H1 (cell line): ENCODE measurements around the gene LSM7. TPM values are rescaled to one million over a fixed set of nuclear protein-coding genes. Genes with fewer than 3 reads are reported as not detected.

Source experiments
- CTCF ChIA-PET: fragments of 300-600 bp; sonication (Branson Sonifier 250); formaldehyde crosslinking; loops from one replicate; lab custom pipeline; 2021; ENCODE audit not compliant: partially characterized antibody; lab: Charles Lee
- POLR2A ChIA-PET: fragments of 300-600 bp; sonication (Branson Sonifier 250); formaldehyde crosslinking; loops from one replicate; lab custom pipeline; 2021; ENCODE audit warnings: inconsistent platforms; ENCODE audit not compliant: partially characterized antibody; lab: Charles Lee
- DNase-seq, 2 experiments: peaks; one replicate each; pipeline versions ENCODE4 v3.0.0 to v3.0.0-alpha.2; 2010 to 2022; ENCODE audit warnings: low spot score in 2 of 2, low read depth in 1 of 2, mixed read lengths in 1 of 2
- FAIRE-seq: peaks from 2 replicates; lab custom pipeline; 2011; peaks lifted over from hg19 to GRCh38; lab: Jason Lieb, UNC
- H2AFZ ChIP-seq: 2 replicates; pipeline ENCODE4 v1.8.1; 2012; ENCODE audit warnings: low read length, inconsistent platforms
- H2AK5ac ChIP-seq: 2 replicates; pipeline ENCODE4 v1.6.1; 2013; ENCODE audit warnings: low read depth, low read length
- H2BK120ac ChIP-seq: replicated peaks from 2 replicates; pipeline ENCODE3; 2013; ENCODE audit warnings: low read depth, low read length, inconsistent platforms
- H2BK12ac ChIP-seq: 2 replicates; pipeline ENCODE4 v1.6.1; 2013; ENCODE audit warnings: low read depth, low read length
- H2BK15ac ChIP-seq: 2 replicates; pipeline ENCODE4 v1.6.1; 2013; ENCODE audit warnings: low read length
- H2BK20ac ChIP-seq: 2 replicates; pipeline ENCODE4 v1.6.1; 2013; ENCODE audit warnings: low read length
- H2BK5ac ChIP-seq: 2 replicates; pipeline ENCODE4 v1.6.1; 2013; ENCODE audit warnings: low read depth, low read length
- H3K14ac ChIP-seq: 2 replicates; pipeline ENCODE4 v1.6.1; 2013; ENCODE audit warnings: inconsistent platforms; ENCODE audit not compliant: insufficient read length
- H3K18ac ChIP-seq: 2 replicates; pipeline ENCODE4 v1.6.1; 2013; ENCODE audit warnings: low read length; ENCODE audit errors: extremely low read depth
- H3K23ac ChIP-seq: 2 replicates; pipeline ENCODE4 v1.6.1; 2013; ENCODE audit warnings: inconsistent platforms; ENCODE audit not compliant: insufficient read length
- H3K23me2 ChIP-seq: 2 replicates; pipeline ENCODE4 v1.6.1; 2013; ENCODE audit warnings: low read depth, low read length
- H3K27ac ChIP-seq: 2 replicates; pipeline ENCODE4 v1.6.1; 2011; ENCODE audit warnings: low read depth, low read length, inconsistent platforms
- H3K27me3 ChIP-seq, 4 experiments: replicated peaks in 1 of 4; 1 replicate in 1 of 4; 2 replicates in 3 of 4; pipeline versions ENCODE4 v1.6.1 to v1.8.1; 2011 to 2013; ENCODE audit warnings: low read length in 3 of 4, mild to moderate bottlenecking in 3 of 4, inconsistent platforms in 2 of 4, mixed read lengths in 2 of 4, moderate library complexity in 1 of 4; ENCODE audit not compliant: control insufficient read depth in 3 of 4, insufficient read depth in 3 of 4; ENCODE audit errors: extremely low read depth in 1 of 4
- H3K36me3 ChIP-seq, 4 experiments: 2 replicates each; pipeline versions ENCODE4 v1.6.1 to v1.8.1; 2011 to 2013; ENCODE audit warnings: mild to moderate bottlenecking in 4 of 4, low read length in 3 of 4, moderate library complexity in 2 of 4, control low read depth in 1 of 4, inconsistent platforms in 1 of 4; ENCODE audit not compliant: insufficient read depth in 4 of 4, control insufficient read depth in 2 of 4
- H3K4ac ChIP-seq: replicated peaks from 2 replicates; pipeline ENCODE3; 2013; ENCODE audit warnings: low read length, low read depth, mixed read lengths, inconsistent platforms; ENCODE audit not compliant: insufficient read length
- H3K4me1 ChIP-seq, 4 experiments: replicated peaks in 1 of 4; 1 replicate in 1 of 4; 2 replicates in 3 of 4; pipeline versions ENCODE4 v1.6.1 to v1.8.1; 2011 to 2013; ENCODE audit warnings: low read length in 3 of 4, inconsistent platforms in 2 of 4, mixed read lengths in 1 of 4; ENCODE audit not compliant: insufficient read depth in 4 of 4, control insufficient read depth in 3 of 4
- H3K4me2 ChIP-seq, 2 experiments: 2 replicates each; pipeline versions ENCODE4 v1.6.1 to v1.8.1; 2011 to 2013; ENCODE audit warnings: low read depth in 2 of 2, low read length in 2 of 2, control low read depth in 1 of 2, inconsistent platforms in 1 of 2, mild to moderate bottlenecking in 1 of 2; ENCODE audit not compliant: insufficient read depth in 1 of 2
- H3K4me3 ChIP-seq, 4 experiments: fragments of 200-600, 300-600 bp in 1 of 4; sonication (generic), shearing (Covaris generic), sonication (Bioruptor Twin) in 1 of 4; 2 replicates each; pipeline versions ENCODE4 v1.5.1 to v1.8.1; 2011 to 2016; ENCODE audit warnings: low read length in 4 of 4, low read depth in 3 of 4, control low read depth in 2 of 4, inconsistent platforms in 2 of 4, mild to moderate bottlenecking in 2 of 4, mixed read lengths in 1 of 4, moderate library complexity in 1 of 4; ENCODE audit not compliant: insufficient read depth in 2 of 4; ENCODE audit errors: extremely low read depth in 1 of 4
- H3K56ac ChIP-seq: replicated peaks from 2 replicates; pipeline ENCODE3; 2013; ENCODE audit warnings: low read depth, mild to moderate bottlenecking, mixed read lengths, low read length, inconsistent platforms; ENCODE audit not compliant: insufficient read length
- H3K79me1 ChIP-seq: 2 replicates; pipeline ENCODE4 v1.6.1; 2013; ENCODE audit warnings: low read depth, low read length, control low read depth
- H3K79me2 ChIP-seq, 2 experiments: 2 replicates each; pipeline versions ENCODE4 v1.6.1 to v1.8.1; 2012 to 2013; ENCODE audit warnings: low read length in 2 of 2, mild to moderate bottlenecking in 2 of 2, inconsistent platforms in 1 of 2; ENCODE audit not compliant: insufficient read depth in 2 of 2, control insufficient read depth in 1 of 2
- H3K9ac ChIP-seq, 4 experiments: replicated peaks in 1 of 4; 1 replicate in 1 of 4; 2 replicates in 3 of 4; pipeline versions ENCODE4 v1.6.1 to v1.8.1; 2011 to 2013; ENCODE audit warnings: low read depth in 3 of 4, low read length in 3 of 4, control low read depth in 2 of 4, mild to moderate bottlenecking in 2 of 4, moderate library complexity in 2 of 4, inconsistent platforms in 1 of 4; ENCODE audit errors: extremely low read depth in 1 of 4
- H3K9me3 ChIP-seq, 2 experiments: 2 replicates each; pipeline versions ENCODE4 v1.6.1 to v1.8.1; 2012 to 2013; ENCODE audit warnings: mild to moderate bottlenecking in 2 of 2, moderate library complexity in 2 of 2, control low read depth in 1 of 2, inconsistent platforms in 1 of 2, low read depth in 1 of 2, low read length in 1 of 2, mixed read lengths in 1 of 2; ENCODE audit not compliant: insufficient read depth in 2 of 2
- H4K20me1 ChIP-seq, 2 experiments: replicated peaks in 1 of 2; 2 replicates each; pipeline versions ENCODE3 to v1.8.1; 2011 to 2013; ENCODE audit warnings: inconsistent platforms in 2 of 2, low read length in 2 of 2, mild to moderate bottlenecking in 1 of 2; ENCODE audit not compliant: insufficient read depth in 2 of 2, control insufficient read depth in 1 of 2
- H4K5ac ChIP-seq: 2 replicates; pipeline ENCODE4 v1.6.1; 2013; ENCODE audit warnings: low read length, low read depth, mixed read lengths, inconsistent platforms; ENCODE audit not compliant: insufficient read length
- H4K8ac ChIP-seq: 2 replicates; pipeline ENCODE4 v1.8.0; 2013; ENCODE audit warnings: mild to moderate bottlenecking, moderate library complexity, low read length, inconsistent platforms; ENCODE audit not compliant: insufficient read depth; ENCODE audit errors: extremely low read depth
- H4K91ac ChIP-seq: replicated peaks from 2 replicates; pipeline ENCODE3; 2013; ENCODE audit warnings: low read length, mixed read lengths, inconsistent platforms; ENCODE audit not compliant: insufficient read length
- CHD1 ChIP-seq: IDR thresholded peaks from 2 replicates; pipeline ENCODE4 v1.6.1; 2012; ENCODE audit warnings: low read depth, low read length, improper control_type of control experiment
- EZH2 ChIP-seq: fragments of 200-600 bp; sonication (generic); IDR thresholded peaks from 2 replicates; pipeline ENCODE4 v1.7.1; 2012; ENCODE audit warnings: low read depth, mild to moderate bottlenecking, moderate library complexity, low read length, inconsistent platforms; ENCODE audit not compliant: severe bottlenecking
- KDM1A ChIP-seq: fragments of 200-600, 300-600 bp; sonication (generic); IDR thresholded peaks from 2 replicates; pipeline ENCODE4 v1.7.1; 2016; ENCODE audit warnings: mild to moderate bottlenecking, low read length, borderline replicate concordance
- RFX5 ChIP-seq: IDR thresholded peaks from 2 replicates; pipeline ENCODE4 v1.6.1; 2011; ENCODE audit warnings: low read depth, low read length, improper control_type of control experiment, borderline replicate concordance
- RXRA ChIP-seq: IDR thresholded peaks from 2 replicates; pipeline ENCODE4 v1.6.1; 2011; ENCODE audit warnings: low read depth, mild to moderate bottlenecking, low read length, moderate library complexity; ENCODE audit not compliant: insufficient read depth
- WGBS, 2 experiments: shearing (Covaris generic) in 1 of 2; methylation state at CpG; one replicate each; pipeline versions ENCODE4 v1.1.6 to v1.1.7; 2013 to 2015; ENCODE audit warnings: low lambda C conversion rate in 2 of 2, mixed read lengths in 2 of 2, inconsistent platforms in 1 of 2, low coverage in 1 of 2, missing lambda C conversion rate in 1 of 2; ENCODE audit not compliant: insufficient replicate concordance in 2 of 2, insufficient coverage in 1 of 2, insufficient read length in 1 of 2; ENCODE audit errors: extremely low coverage in 1 of 2, missing lambda C conversion rate in 1 of 2; 5-methylcytosine and 5-hydroxymethylcytosine counted together
- polyA plus RNA-seq, 7 experiments: library from polyadenylated mRNA; depleted of rRNA in 3 of 7; stranded (reverse) in 5 of 7; unstranded in 2 of 7; fragments of >200 nt in 5 of 7; fragments of 200-250 nt in 2 of 7; gene quantifications; 1 replicate in 5 of 7; 2 replicates in 1 of 7; 4 replicates in 1 of 7; pipeline versions ENCODE4 v1.2.1 to v1.2.3, GENCODE V29; 2011 to 2013; ENCODE audit warnings: missing spikeins in 2 of 7, mixed read lengths in 2 of 7
- total RNA-seq: library from RNA; stranded (reverse); fragmentation: NEBNext Ultra II Directional; extraction: Animal tissue kit (Norgen Biotek cat#: 25700); gene quantifications from 2 replicates; pipeline ENCODE4 v1.2.1, GENCODE V29; 2021
- TF ChIP-seq, protein P1 (sequence below): IDR thresholded peaks from 2 replicates; pipeline ENCODE4 v1.6.1; 2012; ENCODE audit warnings: inconsistent platforms

Gene LSM7
- total and polyA plus RNA-seq, 2 of the 8 experiments (the other 6 are each of a cell fraction or from before 2014, with no cell fraction given): 228 to 1,335 TPM

GRCh38 chr19:2283835-2284507, 44.4 kb downstream of the LSM7 start:
- H3K4ac ChIP-seq: no peak overlapping the region
- FAIRE-seq (no peak), DNase-seq (no peak)
- H2BK12ac ChIP-seq: no peak overlapping the region
- no peak overlapping the region for H3K9ac ChIP-seq
- H3K18ac ChIP-seq: no peak overlapping the region
- H2BK15ac ChIP-seq: no peak overlapping the region
- H4K91ac ChIP-seq: no peak overlapping the region
- TF ChIP-seq RFX5 (no peak), RXRA (no peak), KDM1A (peak; percentile 50; the same call in 1 of the 2 replicates), CHD1 (no peak), EZH2 (no peak)
- TF ChIP-seq, protein P1, sequence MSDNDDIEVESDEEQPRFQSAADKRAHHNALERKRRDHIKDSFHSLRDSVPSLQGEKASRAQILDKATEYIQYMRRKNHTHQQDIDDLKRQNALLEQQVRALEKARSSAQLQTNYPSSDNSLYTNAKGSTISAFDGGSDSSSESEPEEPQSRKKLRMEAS: no peak
- TF ChIP-seq, all 59 proteins: peak for 1
- H3K4me2 ChIP-seq: no peak overlapping the region
- H3K23me2 ChIP-seq: peaks cover 5% of the 10 kb centered on the region; the same call in 1 of the 2 replicates
- H3K4me1 ChIP-seq: peaks cover 0 to 5% (median 0%) of the 10 kb centered on the region in 4 experiments; a peak in 2 of 7 replicates
- no peaks in the 10 kb centered on the region for H3K36me3 ChIP-seq
- no peak overlapping the region for H2AFZ ChIP-seq
- no peak overlapping the region for H2BK120ac ChIP-seq
- H3K79me1 ChIP-seq: no peaks in the 10 kb centered on the region
- H2AK5ac ChIP-seq: no peak overlapping the region
- peaks cover 4 to 40% (median 32%) of the 10 kb centered on the region in 4 experiments for H3K27me3 ChIP-seq
- H3K14ac ChIP-seq: no peak overlapping the region
- H3K4me3 ChIP-seq: no peak overlapping the region
- ChIA-PET CTCF (interaction anchor here (0.7 to 2.5 kb wide), 6 partner anchors 8 to 50 kb away, joined by 3 to 11 read pairs (median 4); no protein-coding TSS in a partner anchor), POLR2A (interaction anchor here (1.0 to 1.3 kb wide), 3 partner anchors 7 to 21 kb away, joined by 3 to 5 read pairs (median 3); no protein-coding TSS in a partner anchor)
- no peak overlapping the region for H3K23ac ChIP-seq
- H3K56ac ChIP-seq: no peak overlapping the region
- no peak overlapping the region for H3K27ac ChIP-seq
- no peaks in the 10 kb centered on the region for H3K79me2 ChIP-seq
- H4K5ac ChIP-seq: no peak overlapping the region
- peaks cover 0 to 9% of the 10 kb centered on the region in 2 experiments for H4K20me1 ChIP-seq
- no peaks in the 10 kb centered on the region for H3K9me3 ChIP-seq
- no peak overlapping the region for H2BK20ac ChIP-seq
- no peak overlapping the region for H4K8ac ChIP-seq
- 97% methylated on average over 8 of the region's 8 CpGs; no CpG with 5 or more reads in 1 of the 2 experiments for WGBS, 2 experiments
- no peak overlapping the region for H2BK5ac ChIP-seq
